ENCODE results near the gene ADCYAP1R1. TPM values are rescaled to one million over a fixed set of nuclear protein-coding genes. Genes with fewer than 3 reads are reported as not detected.

The ADCYAP1R1 gene
- total RNA-seq, 1 donor from 2014 or later: 9.0 TPM

- Mint-ChIP-seq H3K27ac (ENCODE audit: unreplicated experiment) (no peak overlapping the region), H3K4me1 (no peaks in the 10 kb centered on the region), H3K27me3 (ENCODE audit: low read depth) (peaks cover 9% of the 10 kb centered on the region), H3K4me3 (no peak overlapping the region), H3K9me3 (peaks cover 7% of the 10 kb centered on the region), H3K36me3 (ENCODE audit: low read depth) (no peaks in the 10 kb centered on the region)
- no peak for DNase-seq (ENCODE audit: low read depth, low spot score)
- no peak for TF ChIP-seq CTCF (conservative IDR thresholded peaks at IDR 0.05)
Measured at GRCh38 chr7:31160941-31161340, 108.8 kb downstream of the ADCYAP1R1 start.

Other genes with a start within 250 kb of the ADCYAP1R1 start
- gene AQP1, start 140.5 kb upstream of the ADCYAP1R1 start, total RNA-seq: 0.48 and 1.4 TPM in 2 replicates
- 0.84 TPM in 1 of 2 replicates, not detected in the other for gene GHRHR, start 88.4 kb upstream of the ADCYAP1R1 start, total RNA-seq